GM12874 (cell line): Measurements from ENCODE around the gene GRM4.

Source experiments
- CTCF ChIP-seq: IDR thresholded peaks from 2 replicates; pipeline ENCODE4 v1.5.1; 2011; ENCODE audit warnings: low read depth, mild to moderate bottlenecking, control low read depth, low read length, moderate library complexity; ENCODE audit not compliant: insufficient read depth

The GRM4 gene

GRCh38 chr6:34102696-34103095 is 43.2 kb downstream of the GRM4 start:
- TF ChIP-seq CTCF, result no peak

- TF ChIP-seq CTCF, result no peak
These were observed 43.7 kb downstream of the GRM4 start for GRCh38 chr6:34102099-34102656.

GRCh38 chr6:34100788-34101187 is 45.1 kb downstream of the GRM4 start:
- no peak for TF ChIP-seq CTCF

- TF ChIP-seq CTCF, result no peak
These were observed 46.0 kb downstream of the GRM4 start for GRCh38 chr6:34099878-34100277.

GRCh38 chr6:34098045-34098936 is 47.6 kb downstream of the GRM4 start:
- no peak for TF ChIP-seq CTCF

GRCh38 chr6:34096814-34097213 is 49.1 kb downstream of the GRM4 start:
- no peak for TF ChIP-seq CTCF

GRCh38 chr6:34096193-34096592 is 49.7 kb downstream of the GRM4 start:
- TF ChIP-seq CTCF, result no peak
